GM23338 (cell line): ENCODE results near the gene PER3.

Experiments used
- CREB1 ChIP-seq: fragments of 250-450 bp; sonication (Bioruptor Pico); IDR thresholded peaks from 2 replicates; pipeline ENCODE4 v1.5.0; 2020; ENCODE audit warnings: low read depth, mild to moderate bottlenecking, moderate library complexity
- EZH2 ChIP-seq: fragments of 200-600 bp; sonication (generic); IDR thresholded peaks from one replicate; pipeline ENCODE4 v1.8.0; 2017; ENCODE audit warnings: antibody characterized with exemption, mild to moderate bottlenecking, low read depth; ENCODE audit not compliant: unreplicated experiment
- EZH2phosphoT487 ChIP-seq: fragments of 200-600 bp; sonication (generic); IDR thresholded peaks from one replicate; pipeline ENCODE4 v1.8.1; 2018; ENCODE audit warnings: antibody characterized with exemption; ENCODE audit not compliant: unreplicated experiment
- NANOG ChIP-seq: IDR thresholded peaks from 2 replicates; pipeline ENCODE4 v1.6.1; 2016; ENCODE audit warnings: antibody characterized with exemption, borderline replicate concordance
- POLR2AphosphoS5 ChIP-seq: IDR thresholded peaks from 2 replicates; pipeline ENCODE4 v1.6.1; 2016; ENCODE audit warnings: antibody characterized with exemption, low read depth
- STAT1 ChIP-seq: IDR thresholded peaks from one replicate; pipeline ENCODE4 v1.6.1; 2016; ENCODE audit warnings: antibody characterized with exemption; ENCODE audit not compliant: unreplicated experiment
- TF ChIP-seq, protein P1 (sequence below), 2 experiments: fragments of 200-600 bp in 1 of 2; sonication (generic) in 1 of 2; conservative IDR thresholded peaks; 2 replicates each; pipeline versions ENCODE4 v1.5.1 to v1.6.1; 2016 to 2017; ENCODE audit warnings: antibody characterized with exemption in 2 of 2, low read depth in 2 of 2, mild to moderate bottlenecking in 2 of 2, moderate library complexity in 1 of 2
- TF ChIP-seq, protein P2 (sequence below): IDR thresholded peaks from one replicate; pipeline ENCODE4 v1.6.1; 2018; ENCODE audit warnings: antibody characterized with exemption; ENCODE audit not compliant: unreplicated experiment
- TF ChIP-seq, protein P3 (sequence below): IDR thresholded peaks from 2 replicates; pipeline ENCODE4 v1.6.1; 2016; ENCODE audit warnings: antibody characterized with exemption

DNA sequence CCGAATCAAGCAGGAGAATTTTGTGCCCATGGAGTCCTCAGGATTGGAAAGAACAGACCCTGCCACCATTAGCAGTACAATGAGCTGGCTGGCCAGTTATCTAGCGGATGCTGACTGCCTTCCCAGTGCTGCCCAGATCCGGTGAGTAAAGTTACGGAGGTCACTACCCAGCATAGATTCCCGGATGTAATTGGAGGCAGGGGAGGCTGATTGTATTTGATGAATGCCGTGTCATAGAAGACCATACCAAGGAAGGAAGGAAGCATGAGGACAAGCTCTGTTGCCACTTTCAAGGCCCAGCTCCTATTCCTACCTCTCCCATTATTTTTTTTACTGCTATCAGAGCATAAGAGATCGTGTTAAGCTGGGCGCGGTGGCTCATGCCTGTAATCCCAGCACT is 39.2 kb upstream of the PER3 start:
- TF ChIP-seq, protein P1, sequence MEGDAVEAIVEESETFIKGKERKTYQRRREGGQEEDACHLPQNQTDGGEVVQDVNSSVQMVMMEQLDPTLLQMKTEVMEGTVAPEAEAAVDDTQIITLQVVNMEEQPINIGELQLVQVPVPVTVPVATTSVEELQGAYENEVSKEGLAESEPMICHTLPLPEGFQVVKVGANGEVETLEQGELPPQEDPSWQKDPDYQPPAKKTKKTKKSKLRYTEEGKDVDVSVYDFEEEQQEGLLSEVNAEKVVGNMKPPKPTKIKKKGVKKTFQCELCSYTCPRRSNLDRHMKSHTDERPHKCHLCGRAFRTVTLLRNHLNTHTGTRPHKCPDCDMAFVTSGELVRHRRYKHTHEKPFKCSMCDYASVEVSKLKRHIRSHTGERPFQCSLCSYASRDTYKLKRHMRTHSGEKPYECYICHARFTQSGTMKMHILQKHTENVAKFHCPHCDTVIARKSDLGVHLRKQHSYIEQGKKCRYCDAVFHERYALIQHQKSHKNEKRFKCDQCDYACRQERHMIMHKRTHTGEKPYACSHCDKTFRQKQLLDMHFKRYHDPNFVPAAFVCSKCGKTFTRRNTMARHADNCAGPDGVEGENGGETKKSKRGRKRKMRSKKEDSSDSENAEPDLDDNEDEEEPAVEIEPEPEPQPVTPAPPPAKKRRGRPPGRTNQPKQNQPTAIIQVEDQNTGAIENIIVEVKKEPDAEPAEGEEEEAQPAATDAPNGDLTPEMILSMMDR (conservative IDR thresholded peaks at IDR 0.05; ENCODE audit: low read depth in 2 of 2): no peak
- TF ChIP-seq POLR2AphosphoS5: no peak
- no peak for TF ChIP-seq STAT1
- TF ChIP-seq, protein P2, sequence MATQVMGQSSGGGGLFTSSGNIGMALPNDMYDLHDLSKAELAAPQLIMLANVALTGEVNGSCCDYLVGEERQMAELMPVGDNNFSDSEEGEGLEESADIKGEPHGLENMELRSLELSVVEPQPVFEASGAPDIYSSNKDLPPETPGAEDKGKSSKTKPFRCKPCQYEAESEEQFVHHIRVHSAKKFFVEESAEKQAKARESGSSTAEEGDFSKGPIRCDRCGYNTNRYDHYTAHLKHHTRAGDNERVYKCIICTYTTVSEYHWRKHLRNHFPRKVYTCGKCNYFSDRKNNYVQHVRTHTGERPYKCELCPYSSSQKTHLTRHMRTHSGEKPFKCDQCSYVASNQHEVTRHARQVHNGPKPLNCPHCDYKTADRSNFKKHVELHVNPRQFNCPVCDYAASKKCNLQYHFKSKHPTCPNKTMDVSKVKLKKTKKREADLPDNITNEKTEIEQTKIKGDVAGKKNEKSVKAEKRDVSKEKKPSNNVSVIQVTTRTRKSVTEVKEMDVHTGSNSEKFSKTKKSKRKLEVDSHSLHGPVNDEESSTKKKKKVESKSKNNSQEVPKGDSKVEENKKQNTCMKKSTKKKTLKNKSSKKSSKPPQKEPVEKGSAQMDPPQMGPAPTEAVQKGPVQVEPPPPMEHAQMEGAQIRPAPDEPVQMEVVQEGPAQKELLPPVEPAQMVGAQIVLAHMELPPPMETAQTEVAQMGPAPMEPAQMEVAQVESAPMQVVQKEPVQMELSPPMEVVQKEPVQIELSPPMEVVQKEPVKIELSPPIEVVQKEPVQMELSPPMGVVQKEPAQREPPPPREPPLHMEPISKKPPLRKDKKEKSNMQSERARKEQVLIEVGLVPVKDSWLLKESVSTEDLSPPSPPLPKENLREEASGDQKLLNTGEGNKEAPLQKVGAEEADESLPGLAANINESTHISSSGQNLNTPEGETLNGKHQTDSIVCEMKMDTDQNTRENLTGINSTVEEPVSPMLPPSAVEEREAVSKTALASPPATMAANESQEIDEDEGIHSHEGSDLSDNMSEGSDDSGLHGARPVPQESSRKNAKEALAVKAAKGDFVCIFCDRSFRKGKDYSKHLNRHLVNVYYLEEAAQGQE: no peak
- no peak for TF ChIP-seq EZH2
- TF ChIP-seq, protein P3, sequence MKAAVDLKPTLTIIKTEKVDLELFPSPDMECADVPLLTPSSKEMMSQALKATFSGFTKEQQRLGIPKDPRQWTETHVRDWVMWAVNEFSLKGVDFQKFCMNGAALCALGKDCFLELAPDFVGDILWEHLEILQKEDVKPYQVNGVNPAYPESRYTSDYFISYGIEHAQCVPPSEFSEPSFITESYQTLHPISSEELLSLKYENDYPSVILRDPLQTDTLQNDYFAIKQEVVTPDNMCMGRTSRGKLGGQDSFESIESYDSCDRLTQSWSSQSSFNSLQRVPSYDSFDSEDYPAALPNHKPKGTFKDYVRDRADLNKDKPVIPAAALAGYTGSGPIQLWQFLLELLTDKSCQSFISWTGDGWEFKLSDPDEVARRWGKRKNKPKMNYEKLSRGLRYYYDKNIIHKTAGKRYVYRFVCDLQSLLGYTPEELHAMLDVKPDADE: no peak
- TF ChIP-seq NANOG: no peak
- TF ChIP-seq EZH2phosphoT487: no peak
- TF ChIP-seq CREB1 (CRISPR knock-in tag): no peak
